Measurements from ENCODE around the gene RPSA.
"Not testable (repeated sequence)": the region's sequence is repeated elsewhere in the genome, so short reads cannot be mapped to it uniquely, and the experiment has no call there.

RPSA gene

DNA sequence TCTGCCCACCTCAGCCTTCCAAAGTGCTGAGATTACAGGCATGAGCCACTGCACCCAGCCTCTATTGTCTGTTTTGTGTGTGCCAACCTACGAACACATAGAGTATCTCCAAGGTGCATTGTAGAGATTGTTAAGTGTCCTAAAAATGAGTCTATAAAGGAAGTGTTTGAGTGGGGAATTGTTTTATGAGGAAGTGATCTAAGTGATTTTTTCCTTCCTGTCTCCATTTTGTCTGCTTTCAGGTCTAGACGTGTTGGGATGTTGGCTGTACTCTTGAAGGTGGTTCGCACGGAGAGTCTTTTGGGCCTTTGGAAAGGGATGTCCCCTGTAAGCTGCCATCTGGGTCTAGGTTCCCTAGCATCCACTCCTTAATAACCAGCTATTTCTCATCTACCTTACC is 16.3 kb upstream of the RPSA start:
- no peak for DNase-seq

DNA sequence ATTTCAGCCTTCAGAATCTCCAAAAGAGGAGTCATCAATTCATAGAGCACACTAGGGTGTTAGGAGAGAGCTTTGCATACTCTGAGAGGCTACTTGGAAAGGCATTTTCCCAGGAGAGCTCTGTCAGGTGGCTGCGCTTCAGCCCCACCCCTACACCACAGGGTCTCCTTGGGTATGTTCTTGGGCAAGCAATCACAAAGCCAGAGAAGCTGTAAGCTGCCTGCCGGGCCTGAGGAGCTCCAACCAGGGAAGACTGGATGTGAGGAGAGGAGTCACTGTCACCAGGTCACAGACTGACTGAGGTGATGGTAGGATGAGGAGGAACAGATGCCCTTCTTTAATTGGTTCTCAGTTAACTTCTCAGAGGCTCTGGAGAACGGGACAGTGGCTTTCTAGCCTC is 9.8 kb upstream of the RPSA start:
- no peak for DNase-seq

DNA sequence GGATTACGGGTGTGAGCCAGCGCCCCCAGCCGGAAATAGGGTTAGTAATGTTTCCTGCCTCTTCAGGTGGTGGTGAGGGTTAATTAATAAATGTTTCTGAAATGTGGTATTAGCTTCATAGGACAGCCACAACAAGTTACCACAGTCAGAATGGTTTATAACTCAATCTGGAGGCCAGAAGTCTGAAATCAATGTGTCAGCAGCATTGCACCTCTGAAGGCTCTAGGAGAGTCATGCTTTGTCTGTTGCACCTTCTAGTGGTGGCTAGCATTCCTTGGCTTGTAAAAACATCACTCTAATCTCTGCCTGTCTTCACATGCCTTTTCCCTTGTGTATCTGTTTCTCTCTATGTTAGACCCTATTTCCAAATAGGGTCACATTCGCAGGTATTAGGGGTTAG is 7.8 kb upstream of the RPSA start:
- no peak for DNase-seq

DNA sequence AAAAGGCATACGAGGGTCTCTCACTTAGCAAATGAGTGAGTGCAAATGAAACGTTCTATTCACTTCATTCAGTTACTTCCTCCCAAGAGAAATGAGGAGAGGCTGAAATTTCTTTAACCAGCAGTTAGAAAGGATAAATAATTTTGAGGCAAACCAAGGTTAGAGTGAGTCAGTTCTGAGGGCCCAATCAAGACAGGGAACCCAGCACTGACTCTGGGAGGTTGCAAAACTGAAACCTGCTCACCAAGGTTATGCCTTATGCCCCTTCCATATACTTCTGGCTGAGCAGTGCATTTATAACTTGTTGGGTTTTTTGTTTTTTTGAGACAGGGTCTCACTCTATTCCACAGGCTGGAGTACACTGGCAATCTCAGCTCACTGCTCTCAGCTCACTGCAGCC is 4.5 kb upstream of the RPSA start:
- no peak for DNase-seq

- no peak for DNase-seq
Measured at GRCh38 chr3:39404943-39405686, 1.4 kb upstream of the RPSA start.

DNA sequence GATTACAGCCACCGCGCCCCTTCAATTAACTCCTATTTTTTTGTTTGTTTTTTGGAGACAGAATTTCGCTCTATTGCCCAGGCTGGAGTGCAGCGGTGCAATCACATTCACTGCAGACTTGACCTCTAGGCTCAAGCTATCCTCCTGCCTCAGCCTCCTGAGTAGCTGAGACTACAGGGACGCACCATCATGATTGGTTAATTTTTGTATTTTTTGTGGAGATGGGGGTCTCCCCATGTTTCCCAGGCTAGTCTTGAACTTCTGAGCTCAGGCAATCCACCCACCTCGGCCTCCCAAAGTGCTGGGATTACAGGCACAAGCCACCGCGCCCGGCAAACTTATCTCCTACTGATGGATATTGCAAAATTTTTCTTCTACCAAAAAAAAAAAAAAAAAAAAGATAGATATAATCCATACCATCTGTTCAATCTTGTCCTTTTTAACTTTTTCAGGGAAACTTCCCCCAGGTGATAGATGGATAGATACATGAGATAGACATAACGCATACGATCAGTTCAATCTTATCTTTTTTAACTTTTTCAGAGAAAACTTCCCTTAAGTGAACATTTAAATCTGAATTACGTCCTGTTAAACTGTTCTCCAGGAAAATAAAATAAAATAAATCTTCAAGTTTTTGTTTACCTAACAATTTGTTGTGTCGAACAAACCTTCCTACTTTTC is 693 bp upstream of the RPSA start:
- DNase-seq, result no peak

DNA sequence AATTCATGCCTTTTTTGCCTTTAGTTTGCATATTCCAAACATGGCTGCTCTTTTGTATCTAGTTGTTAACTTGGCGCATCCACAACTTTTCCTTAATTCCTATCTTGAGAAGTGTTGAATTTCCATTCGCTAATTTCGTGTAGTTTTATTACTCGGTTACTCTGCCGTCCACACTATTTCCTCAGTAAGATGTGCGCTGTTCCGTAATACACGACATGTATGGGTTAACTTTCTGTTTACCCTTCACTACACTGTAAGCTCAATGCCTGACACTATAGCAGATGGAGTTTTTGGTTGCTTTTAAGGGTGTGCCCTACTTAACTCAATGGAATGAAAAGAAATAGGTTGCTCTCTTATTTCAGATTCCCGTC is 724 bp downstream of the RPSA start:
- no peak for DNase-seq

GRCh38 chr3:39407773-39408492 is 1.4 kb downstream of the RPSA start:
- no peak for DNase-seq

DNA sequence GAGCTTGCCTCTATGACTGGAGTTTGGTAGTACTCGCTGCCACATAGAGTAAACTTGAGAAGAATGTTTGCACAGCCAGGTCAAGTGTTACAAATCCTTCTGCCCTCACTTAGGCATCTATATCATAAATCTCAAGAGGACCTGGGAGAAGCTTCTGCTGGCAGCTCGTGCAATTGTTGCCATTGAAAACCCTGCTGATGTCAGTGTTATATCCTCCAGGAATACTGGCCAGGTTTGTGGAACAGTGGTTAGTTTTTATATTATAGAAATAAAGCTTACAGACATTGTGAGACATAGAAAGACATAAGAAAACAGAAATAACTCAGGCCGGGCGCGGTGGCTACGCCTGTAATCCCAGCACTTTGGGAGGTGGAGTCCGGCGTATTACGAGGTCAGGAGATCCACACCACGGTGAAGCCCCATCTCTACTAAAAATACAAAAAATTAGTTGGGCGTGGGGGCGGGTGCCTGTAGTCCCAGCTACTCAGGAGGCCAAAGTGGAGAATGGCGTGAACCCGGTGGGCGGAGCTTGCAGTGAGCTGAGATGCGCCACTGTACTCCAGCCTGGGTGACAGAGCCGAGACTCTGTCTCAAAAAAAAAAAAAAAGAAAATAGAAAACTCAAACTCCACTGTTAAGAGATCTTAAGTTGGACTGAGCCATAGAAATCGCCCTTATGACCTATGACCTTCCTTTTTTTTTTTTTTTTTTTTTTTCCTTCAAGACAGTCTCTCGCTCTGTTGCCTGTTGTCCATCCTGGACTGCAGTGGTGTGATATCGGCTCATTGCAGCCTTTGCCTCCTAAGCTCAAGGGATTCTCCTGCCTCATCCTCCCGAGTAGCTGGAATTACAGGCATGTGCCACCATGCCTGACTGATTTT is 2.2 kb downstream of the RPSA start:
- peak; percentile 8 for DNase-seq

- DNase-seq, result no peak
Measured at GRCh38 chr3:39409514-39410136, 3.1 kb downstream of the RPSA start.

DNA sequence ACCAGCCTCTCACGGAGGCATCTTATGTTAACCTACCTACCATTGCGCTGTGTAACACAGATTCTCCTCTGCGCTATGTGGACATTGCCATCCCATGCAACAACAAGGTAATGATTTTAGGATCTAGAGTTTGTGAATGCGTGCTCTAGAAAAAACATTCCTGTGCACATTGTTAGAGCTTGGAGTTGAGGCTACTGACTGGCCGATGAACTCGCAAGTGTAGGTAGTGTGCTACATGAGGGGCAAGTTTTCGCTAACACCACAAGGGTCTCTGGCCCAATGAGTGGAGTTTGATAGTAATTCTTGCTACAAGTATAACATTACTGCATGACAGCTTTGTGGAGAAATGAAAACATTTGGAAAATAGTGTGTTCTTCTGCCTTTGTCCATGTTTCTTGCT is 4.4 kb downstream of the RPSA start:
- DNase-seq, result no peak

DNA sequence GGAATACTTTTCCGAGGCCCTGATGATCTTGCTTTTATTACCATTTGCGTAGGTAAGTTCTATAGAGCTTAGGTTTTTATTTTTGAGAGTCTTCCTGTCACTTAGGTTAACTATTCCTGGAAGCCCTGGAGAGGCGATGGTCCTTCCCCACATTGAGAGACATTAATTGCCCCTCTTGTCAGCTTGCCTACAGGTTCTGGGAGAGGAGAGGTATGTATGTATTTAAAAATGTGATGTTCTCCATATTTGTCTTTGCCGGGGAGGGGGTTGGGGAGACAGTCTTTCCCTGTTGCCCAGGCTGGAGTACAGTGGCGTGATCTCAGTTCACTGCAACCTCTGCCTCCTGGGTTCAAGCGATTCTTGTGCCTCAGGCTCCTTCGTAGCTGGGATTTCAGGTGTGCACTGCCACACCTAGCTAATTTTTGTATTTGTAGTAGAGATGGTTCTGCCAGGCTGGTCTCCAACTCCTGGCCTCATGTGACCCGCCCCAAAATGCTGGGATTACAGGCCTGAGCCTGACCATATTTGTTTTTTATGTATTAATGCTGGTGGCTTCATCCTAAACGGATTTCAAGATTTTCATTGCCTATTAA is 6.2 kb downstream of the RPSA start:
- no peak for DNase-seq

GRCh38 chr3:39413691-39414420 is 7.3 kb downstream of the RPSA start:
- DNase-seq, result no peak

DNA sequence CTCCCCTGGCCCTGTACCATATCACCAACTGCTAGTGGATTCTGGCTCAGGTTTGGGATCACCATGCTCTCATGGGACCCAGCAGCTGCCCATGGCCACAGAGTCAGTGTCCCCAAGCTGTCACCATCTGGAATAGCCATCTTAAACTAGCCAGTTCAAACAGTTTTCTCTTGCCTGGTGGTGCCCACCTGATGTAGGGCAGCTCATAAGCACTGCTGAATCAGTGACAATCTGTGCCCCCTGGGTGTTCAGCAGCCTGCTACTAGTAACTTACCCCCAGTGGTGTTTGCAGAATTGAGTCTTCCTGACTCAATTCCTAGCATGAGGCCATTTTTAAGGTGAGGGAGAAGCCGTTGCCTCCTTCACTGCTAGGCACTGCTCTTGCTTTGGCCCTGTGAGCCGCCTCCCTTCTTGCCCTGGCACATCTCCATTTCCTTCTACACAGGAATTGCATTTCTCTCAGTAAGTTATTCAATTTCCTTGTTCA is 7.9 kb downstream of the RPSA start:
- no peak for DNase-seq

GRCh38 chr3:39415302-39415701 is 8.8 kb downstream of the RPSA start:
- not testable (repeated sequence) for DNase-seq

DNA sequence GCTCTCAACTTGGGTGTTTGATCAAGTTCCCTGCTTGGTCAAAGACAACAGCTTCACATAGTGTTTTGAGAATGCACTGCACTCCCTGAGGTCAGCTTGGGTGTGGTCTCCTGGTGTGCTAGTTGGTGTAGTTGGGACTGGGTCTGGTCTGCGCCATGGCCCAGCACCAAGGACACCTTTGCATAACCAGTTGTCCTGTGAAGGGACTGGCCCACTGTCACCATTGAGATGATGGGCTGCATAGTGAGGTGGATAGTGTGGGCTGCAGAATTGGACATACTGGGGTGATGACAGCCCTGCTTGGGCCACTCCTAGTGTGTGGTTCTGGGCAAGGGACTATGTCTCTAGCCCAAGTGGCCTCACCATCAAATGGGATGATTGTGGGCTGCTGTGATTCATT is 9.5 kb downstream of the RPSA start:
- DNase-seq, result no peak

DNA sequence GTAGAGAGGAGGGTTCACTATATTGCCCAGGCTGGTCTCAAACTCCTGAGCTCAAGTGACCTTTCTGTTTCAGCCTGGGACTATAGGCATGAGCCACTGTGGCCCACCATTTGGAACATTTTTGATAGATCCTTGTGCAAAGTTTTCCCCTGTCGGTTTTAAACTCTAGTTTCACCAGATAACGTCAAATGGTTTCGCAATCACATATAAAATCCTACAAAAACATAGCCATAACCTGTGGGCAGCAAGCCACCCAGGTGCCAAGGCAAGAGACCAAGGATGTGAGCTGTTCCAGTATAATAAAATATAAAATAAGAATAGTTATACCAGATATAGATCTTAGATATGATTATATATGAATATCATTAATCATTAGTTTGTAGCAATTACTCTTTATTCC is 10.5 kb downstream of the RPSA start:
- not testable (repeated sequence) for DNase-seq

DNA sequence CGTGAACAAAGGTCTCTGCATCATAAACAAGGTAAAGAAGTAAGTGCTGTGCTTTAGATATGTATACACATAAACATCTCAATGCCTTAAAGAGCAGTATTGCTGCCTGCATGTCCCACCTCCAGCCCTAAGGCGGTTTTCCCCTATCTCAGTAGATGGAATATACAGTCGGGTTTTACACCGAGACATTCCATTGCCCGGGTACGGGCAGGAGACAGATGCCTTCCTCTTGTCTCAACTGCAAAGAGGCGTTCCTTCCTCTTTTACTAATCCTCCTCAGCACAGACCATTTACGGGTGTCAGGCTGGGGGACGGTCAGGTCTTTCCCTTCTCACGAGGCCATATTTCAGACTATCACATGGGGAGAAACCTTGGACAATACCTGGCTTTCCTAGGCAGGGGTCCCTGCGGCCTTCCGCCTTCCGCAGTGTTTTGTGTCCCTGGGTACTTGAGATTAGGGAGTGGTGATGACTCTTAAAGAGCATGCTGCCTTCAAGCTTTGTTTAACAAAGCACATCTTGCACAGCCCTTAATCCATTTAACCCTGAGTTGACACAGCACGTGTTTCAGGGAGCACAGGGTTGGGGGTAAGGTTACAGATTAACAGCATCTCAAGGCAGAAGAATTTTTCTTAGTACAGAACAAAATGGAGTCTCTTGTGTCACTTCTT is 12.2 kb downstream of the RPSA start:
- DNase-seq, result not testable (repeated sequence)

GRCh38 chr3:39419742-39420315 is 13.3 kb downstream of the RPSA start:
- DNase-seq, result no peak

GRCh38 chr3:39420543-39420942 is 14.0 kb downstream of the RPSA start:
- DNase-seq, result no peak
